Neuronal stem cell (in vitro differentiated cells): ENCODE results near the gene PTPRU.

Experiments used
- DNase-seq: peaks from one replicate; pipeline ENCODE4 v3.0.0-alpha.2; 2013; ENCODE audit warnings: low spot score
- H2AFZ ChIP-seq: one replicate; pipeline ENCODE4 v1.6.1; 2013; ENCODE audit warnings: mild to moderate bottlenecking, low read length, inconsistent platforms
- H2AK5ac ChIP-seq: 2 replicates; pipeline ENCODE4 v1.6.1; 2013; ENCODE audit warnings: low read depth, mild to moderate bottlenecking, inconsistent platforms, low read length, moderate library complexity, mixed read lengths
- H2BK120ac ChIP-seq: 2 replicates; pipeline ENCODE4 v1.6.1; 2013; ENCODE audit warnings: low read depth, mild to moderate bottlenecking, inconsistent platforms, low read length, moderate library complexity, mixed read lengths
- H2BK12ac ChIP-seq: one replicate; pipeline ENCODE4 v1.6.1; 2013; ENCODE audit warnings: low read length, inconsistent platforms
- H2BK15ac ChIP-seq: 2 replicates; pipeline ENCODE4 v1.6.1; 2013; ENCODE audit warnings: mild to moderate bottlenecking, low read length, inconsistent platforms, mixed read lengths
- H2BK5ac ChIP-seq: one replicate; pipeline ENCODE4 v1.6.1; 2013; ENCODE audit warnings: inconsistent platforms, mild to moderate bottlenecking, low read length, moderate library complexity
- H3K14ac ChIP-seq: one replicate; pipeline ENCODE4 v1.6.1; 2013; ENCODE audit warnings: low read length, inconsistent platforms
- H3K18ac ChIP-seq: 2 replicates; pipeline ENCODE4 v1.6.1; 2013; ENCODE audit warnings: low read length, inconsistent platforms
- H3K23ac ChIP-seq: 2 replicates; pipeline ENCODE4 v1.6.1; 2013; ENCODE audit warnings: low read depth, mild to moderate bottlenecking, mixed read lengths, low read length, inconsistent platforms; ENCODE audit not compliant: poor library complexity
- H3K27ac ChIP-seq: replicated peaks from 3 replicates; pipeline ENCODE4 v1.5.1; 2013; ENCODE audit warnings: low read length, inconsistent platforms
- H3K27me3 ChIP-seq, 3 experiments: 2 replicates each; pipeline ENCODE4 v1.6.1; 2013; ENCODE audit warnings: low read length in 3 of 3, mild to moderate bottlenecking in 2 of 3, inconsistent platforms in 1 of 3, low read depth in 1 of 3, mixed read lengths in 1 of 3, moderate library complexity in 1 of 3; ENCODE audit not compliant: control insufficient read depth in 3 of 3, insufficient read depth in 3 of 3
- H3K36me3 ChIP-seq, 2 donors: replicated peaks in 1 of 2; 2 replicates each; pipeline ENCODE4 v1.6.1; 2013; ENCODE audit warnings: low read length in 2 of 2; ENCODE audit not compliant: control insufficient read depth in 2 of 2, insufficient read depth in 2 of 2
- H3K4ac ChIP-seq: 2 replicates; pipeline ENCODE4 v1.6.1; 2013; ENCODE audit warnings: inconsistent platforms, mild to moderate bottlenecking, low read length, moderate library complexity
- H3K4me1 ChIP-seq, 2 donors: 1 replicate in 1 of 2; 2 replicates in 1 of 2; pipeline ENCODE4 v1.6.1; 2013; ENCODE audit warnings: low read length in 2 of 2, low read depth in 1 of 2; ENCODE audit not compliant: control insufficient read depth in 2 of 2, insufficient read depth in 1 of 2
- H3K4me2 ChIP-seq: one replicate; pipeline ENCODE4 v1.6.1; 2013; ENCODE audit warnings: mild to moderate bottlenecking, low read length, inconsistent platforms; ENCODE audit not compliant: insufficient read depth, poor library complexity, severe bottlenecking
- H3K4me3 ChIP-seq, 2 donors: 2 replicates each; pipeline ENCODE4 v1.5.1; 2013; ENCODE audit warnings: low read length in 2 of 2, mild to moderate bottlenecking in 2 of 2, inconsistent platforms in 1 of 2, moderate library complexity in 1 of 2
- H3K79me1 ChIP-seq: one replicate; pipeline ENCODE4 v1.6.1; 2013; ENCODE audit warnings: low read depth, mild to moderate bottlenecking, inconsistent platforms, low read length, moderate library complexity
- H3K9ac ChIP-seq: one replicate; pipeline ENCODE4 v1.6.1; 2013; ENCODE audit warnings: mild to moderate bottlenecking, low read depth, low read length, inconsistent platforms; ENCODE audit not compliant: poor library complexity
- H3K9me3 ChIP-seq, 2 donors: replicated peaks in 1 of 2; 2 replicates each; pipeline versions ENCODE3 to v1.6.1; 2013; ENCODE audit warnings: low read length in 2 of 2, mild to moderate bottlenecking in 2 of 2, inconsistent platforms in 1 of 2, low read depth in 1 of 2, mixed read lengths in 1 of 2, moderate library complexity in 1 of 2; ENCODE audit not compliant: control insufficient read depth in 2 of 2, insufficient read depth in 1 of 2
- H4K8ac ChIP-seq: one replicate; pipeline ENCODE4 v1.6.1; 2013; ENCODE audit warnings: low read depth, mild to moderate bottlenecking, inconsistent platforms, low read length, moderate library complexity
- H4K91ac ChIP-seq: one replicate; pipeline ENCODE4 v1.6.1; 2013; ENCODE audit warnings: low read length, low read depth, mild to moderate bottlenecking, inconsistent platforms; ENCODE audit not compliant: poor library complexity
- WGBS, 2 donors: extraction: QIAGEN DNeasy Blood & Tissue Kit; methylation state at CpG; one replicate each; pipeline ENCODE4 v1.1.7; 2013; ENCODE audit warnings: missing lambda C conversion rate in 2 of 2, mixed read lengths in 1 of 2; ENCODE audit not compliant: insufficient read length in 2 of 2, insufficient replicate concordance in 1 of 2; ENCODE audit errors: extremely low coverage in 2 of 2; 5-methylcytosine and 5-hydroxymethylcytosine counted together

PTPRU gene

GRCh38 chr1:29372108-29372507 lies 135.8 kb downstream of the PTPRU start:
- H3K9me3 ChIP-seq = no peaks in the 10 kb centered on the region
- H3K9ac ChIP-seq = no peak overlapping the region
- no peak overlapping the region for H2AK5ac ChIP-seq
- H2BK5ac ChIP-seq = no peak overlapping the region
- no peaks in the 10 kb centered on the region for H3K79me1 ChIP-seq
- no peak overlapping the region for H4K91ac ChIP-seq
- H3K4ac ChIP-seq = no peak overlapping the region
- no peak overlapping the region for H4K8ac ChIP-seq
- H3K36me3 ChIP-seq = no peaks in the 10 kb centered on the region
- no peak overlapping the region for H2BK15ac ChIP-seq
- H2BK120ac ChIP-seq = no peak overlapping the region
- H3K27me3 ChIP-seq = peaks cover 0 to 9% (median 0%) of the 10 kb centered on the region in 3 experiments
- H3K18ac ChIP-seq = no peak overlapping the region
- no peak overlapping the region for H3K4me3 ChIP-seq
- H3K14ac ChIP-seq = no peak overlapping the region
- no peak overlapping the region for H3K23ac ChIP-seq
- no peaks in the 10 kb centered on the region for H3K4me1 ChIP-seq
- H2AFZ ChIP-seq = no peak overlapping the region
- WGBS, 2 donors = no CpG with 5 or more reads among the region's 4 CpGs
- H3K27ac ChIP-seq = no peak overlapping the region
- no peak overlapping the region for H2BK12ac ChIP-seq
- no peak overlapping the region for H3K4me2 ChIP-seq
- no peak for DNase-seq
